Liver (tissue), 9 donors: Measurements from ENCODE around the gene OR1S1. TPM values are rescaled to one million over a fixed set of nuclear protein-coding genes. Genes with fewer than 3 reads are reported as not detected.

Source experiments
- DNase-seq: peaks from one replicate; pipeline ENCODE4 v3.0.0-alpha.2; 2017; ENCODE audit warnings: low spot score
- H3K27ac ChIP-seq, 2 donors: one replicate each; pipeline ENCODE4 v1.7.0; 2013; ENCODE audit warnings: inconsistent platforms in 2 of 2, low read length in 2 of 2, control low read depth in 1 of 2, low read depth in 1 of 2, mild to moderate bottlenecking in 1 of 2
- H3K27me3 ChIP-seq, 4 donors: one replicate each; pipeline versions ENCODE4 v1.6.1 to v1.7.0; 2013; ENCODE audit warnings: low read length in 3 of 4, inconsistent platforms in 1 of 4, mild to moderate bottlenecking in 1 of 4, moderate library complexity in 1 of 4; ENCODE audit not compliant: control insufficient read depth in 4 of 4, insufficient read depth in 4 of 4
- H3K36me3 ChIP-seq, 4 donors: one replicate each; pipeline versions ENCODE4 v1.6.1 to v1.7.0; 2013; ENCODE audit warnings: low read length in 3 of 4, mild to moderate bottlenecking in 3 of 4, low read depth in 1 of 4, moderate library complexity in 1 of 4; ENCODE audit not compliant: control insufficient read depth in 4 of 4, insufficient read depth in 3 of 4
- H3K4me1 ChIP-seq, 4 donors: one replicate each; pipeline versions ENCODE4 v1.6.1 to v1.7.0; 2013; ENCODE audit warnings: low read length in 3 of 4, mild to moderate bottlenecking in 3 of 4, moderate library complexity in 1 of 4; ENCODE audit not compliant: control insufficient read depth in 4 of 4, insufficient read depth in 4 of 4
- H3K4me3 ChIP-seq, 3 donors: one replicate each; pipeline versions ENCODE4 v1.6.1 to v1.7.0; 2013; ENCODE audit warnings: low read length in 3 of 3, control low read depth in 1 of 3, low read depth in 1 of 3, mild to moderate bottlenecking in 1 of 3
- H3K9ac ChIP-seq, 2 donors: one replicate each; pipeline ENCODE4 v1.7.0; 2013; ENCODE audit warnings: low read length in 2 of 2, mild to moderate bottlenecking in 2 of 2, moderate library complexity in 2 of 2, control low read depth in 1 of 2, low read depth in 1 of 2
- H3K9me3 ChIP-seq, 4 donors: one replicate each; pipeline versions ENCODE4 v1.6.1 to v1.7.0; 2013; ENCODE audit warnings: low read length in 3 of 4; ENCODE audit not compliant: control insufficient read depth in 4 of 4
- EGR1 ChIP-seq, 2 donors: IDR thresholded peaks; 2 replicates each; pipeline ENCODE4 v1.6.1; 2016 to 2018; ENCODE audit warnings: antibody characterized with exemption in 2 of 2, low read depth in 2 of 2
- FOXA1 ChIP-seq: IDR thresholded peaks from 2 replicates; pipeline ENCODE4 v1.6.1; 2016; ENCODE audit warnings: antibody characterized with exemption
- FOXA2 ChIP-seq: IDR thresholded peaks from 2 replicates; pipeline ENCODE4 v1.6.1; 2016; ENCODE audit warnings: antibody characterized with exemption
- GABPA ChIP-seq, 2 donors: IDR thresholded peaks in 1 of 2; conservative IDR thresholded peaks in 1 of 2; 2 replicates each; pipeline ENCODE4 v1.6.1; 2016; ENCODE audit warnings: antibody characterized with exemption in 2 of 2, mild to moderate bottlenecking in 1 of 2, moderate library complexity in 1 of 2
- HNF4A ChIP-seq, 2 donors: conservative IDR thresholded peaks; 2 replicates each; pipeline ENCODE4 v1.6.1; 2016; ENCODE audit warnings: antibody characterized with exemption in 2 of 2, mild to moderate bottlenecking in 2 of 2
- HNF4G ChIP-seq: IDR thresholded peaks from 2 replicates; pipeline ENCODE4 v1.6.1; 2016; ENCODE audit warnings: antibody characterized with exemption
- JUND ChIP-seq, 2 donors: IDR thresholded peaks; 2 replicates each; pipeline ENCODE4 v1.6.1; 2016; ENCODE audit warnings: antibody characterized with exemption in 2 of 2
- NR2F2 ChIP-seq: IDR thresholded peaks from 2 replicates; pipeline ENCODE4 v1.6.1; 2016; ENCODE audit warnings: antibody characterized with exemption
- RAD21 ChIP-seq, 2 donors: IDR thresholded peaks; 2 replicates each; pipeline ENCODE4 v1.6.1; 2016; ENCODE audit warnings: antibody characterized with exemption in 2 of 2, mild to moderate bottlenecking in 2 of 2
- RXRA ChIP-seq, 2 donors: IDR thresholded peaks; 2 replicates each; pipeline ENCODE4 v1.6.1; 2017 to 2018; ENCODE audit warnings: antibody characterized with exemption in 2 of 2, mild to moderate bottlenecking in 1 of 2
- SP1 ChIP-seq: IDR thresholded peaks from 2 replicates; pipeline ENCODE4 v1.6.1; 2018; ENCODE audit warnings: antibody characterized with exemption, mild to moderate bottlenecking
- TAF1 ChIP-seq: conservative IDR thresholded peaks from 2 replicates; pipeline ENCODE4 v1.6.1; 2016; ENCODE audit warnings: antibody characterized with exemption, mild to moderate bottlenecking
- YY1 ChIP-seq: IDR thresholded peaks from 2 replicates; pipeline ENCODE4 v1.6.1; 2016; ENCODE audit warnings: antibody characterized with exemption, mild to moderate bottlenecking
- WGBS: extraction: QIAGEN DNeasy Blood & Tissue Kit; methylation state at CpG from one replicate; pipeline ENCODE4 v1.1.7; 2013; 5-methylcytosine and 5-hydroxymethylcytosine counted together
- polyA plus RNA-seq, 2 donors: library from polyadenylated mRNA; stranded (reverse) in 1 of 2; unstranded in 1 of 2; fragments of 200-250 nt in 1 of 2; fragments of >200 nt in 1 of 2; fragmentation: Nextera tagmentation in 1 of 2; extraction: Ambion mirVana in 1 of 2; gene quantifications; one replicate each; pipeline versions ENCODE4 v1.2.1 to v1.2.3, GENCODE V29; 2013 to 2015
- total RNA-seq, 2 donors: library from RNA; depleted of rRNA; stranded (reverse); fragments of >200 nt; gene quantifications; one replicate each; pipeline ENCODE4 v1.2.3, GENCODE V29; 2014
- TF ChIP-seq, protein P1 (sequence below): IDR thresholded peaks from 2 replicates; pipeline ENCODE4 v1.6.1; 2016; ENCODE audit warnings: antibody characterized with exemption
- TF ChIP-seq, protein P2 (sequence below): fragments of 150-350 bp; IDR thresholded peaks from 2 replicates; pipeline ENCODE4 v1.5.1; 2017; ENCODE audit warnings: improper control_type of control experiment, low read depth, low read length; ENCODE audit not compliant: missing input control
- TF ChIP-seq, protein P3 (sequence below): IDR thresholded peaks from 2 replicates; pipeline ENCODE4 v1.6.1; 2016; ENCODE audit warnings: antibody characterized with exemption
- TF ChIP-seq, protein P4 (sequence below): IDR thresholded peaks from 2 replicates; pipeline ENCODE4 v1.6.1; 2016; ENCODE audit warnings: antibody characterized with exemption
- TF ChIP-seq, protein P5 (sequence below): IDR thresholded peaks from 2 replicates; pipeline ENCODE4 v1.6.1; 2016; ENCODE audit warnings: antibody characterized with exemption, mild to moderate bottlenecking
- donor health status: healthy.
- donor health status: healthy.
- donor health status: healthy.
- donor health status: healthy.
- donor health status: healthy.

OR1S1 gene
- total and polyA plus RNA-seq, 4 donors = not detected

DNA sequence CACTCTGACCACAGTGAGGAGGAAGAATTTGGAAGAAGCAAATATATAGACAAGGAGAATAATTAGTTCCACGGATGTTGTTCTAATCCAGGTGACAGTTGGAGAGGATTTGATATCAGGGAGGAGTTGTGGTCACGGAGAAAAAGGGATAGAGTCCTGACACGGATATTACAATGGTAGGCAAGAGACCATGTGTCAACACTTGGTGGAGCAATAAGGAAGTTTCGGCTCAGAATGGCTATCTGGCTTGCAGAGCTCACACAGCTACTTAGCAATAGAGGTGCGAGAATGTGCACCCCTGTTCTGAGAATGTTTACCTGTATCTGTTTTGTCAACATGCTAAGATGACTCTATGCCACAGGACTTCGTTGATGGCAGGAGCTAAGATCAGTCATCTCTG, 34.1 kb upstream of the OR1S1 start:
- H3K27ac ChIP-seq = no peak overlapping the region
- H3K9me3 ChIP-seq = peaks cover 0 to 2% (median 0%) of the 10 kb centered on the region in 4 donors
- H3K27me3 ChIP-seq = peaks cover 0 to 4% (median 0%) of the 10 kb centered on the region in 4 donors
- no peak overlapping the region for H3K9ac ChIP-seq
- WGBS = 67% methylated on average over 6 of the region's 6 CpGs
- TF ChIP-seq, protein P1, sequence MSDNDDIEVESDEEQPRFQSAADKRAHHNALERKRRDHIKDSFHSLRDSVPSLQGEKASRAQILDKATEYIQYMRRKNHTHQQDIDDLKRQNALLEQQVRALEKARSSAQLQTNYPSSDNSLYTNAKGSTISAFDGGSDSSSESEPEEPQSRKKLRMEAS = no peak
- no peaks in the 10 kb centered on the region for H3K36me3 ChIP-seq
- no peak for DNase-seq
- H3K4me1 ChIP-seq = no peaks in the 10 kb centered on the region
- H3K4me3 ChIP-seq = no peak overlapping the region

DNA sequence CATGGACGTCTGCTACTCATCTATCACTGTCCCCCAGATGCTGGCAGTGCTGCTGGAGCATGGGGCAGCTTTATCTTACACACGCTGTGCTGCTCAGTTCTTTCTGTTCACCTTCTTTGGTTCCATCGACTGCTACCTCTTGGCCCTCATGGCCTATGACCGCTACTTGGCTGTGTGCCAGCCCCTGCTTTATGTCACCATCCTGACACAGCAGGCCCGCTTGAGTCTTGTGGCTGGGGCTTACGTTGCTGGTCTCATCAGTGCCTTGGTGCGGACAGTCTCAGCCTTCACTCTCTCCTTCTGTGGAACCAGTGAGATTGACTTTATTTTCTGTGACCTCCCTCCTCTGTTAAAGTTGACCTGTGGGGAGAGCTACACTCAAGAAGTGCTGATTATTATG, 32.9 kb upstream of the OR1S1 start:
- no peak for TF ChIP-seq JUND (IDR thresholded peaks at IDR 0.05)
- TF ChIP-seq HNF4G = no peak
- no peak for TF ChIP-seq TAF1
- TF ChIP-seq, protein P2, sequence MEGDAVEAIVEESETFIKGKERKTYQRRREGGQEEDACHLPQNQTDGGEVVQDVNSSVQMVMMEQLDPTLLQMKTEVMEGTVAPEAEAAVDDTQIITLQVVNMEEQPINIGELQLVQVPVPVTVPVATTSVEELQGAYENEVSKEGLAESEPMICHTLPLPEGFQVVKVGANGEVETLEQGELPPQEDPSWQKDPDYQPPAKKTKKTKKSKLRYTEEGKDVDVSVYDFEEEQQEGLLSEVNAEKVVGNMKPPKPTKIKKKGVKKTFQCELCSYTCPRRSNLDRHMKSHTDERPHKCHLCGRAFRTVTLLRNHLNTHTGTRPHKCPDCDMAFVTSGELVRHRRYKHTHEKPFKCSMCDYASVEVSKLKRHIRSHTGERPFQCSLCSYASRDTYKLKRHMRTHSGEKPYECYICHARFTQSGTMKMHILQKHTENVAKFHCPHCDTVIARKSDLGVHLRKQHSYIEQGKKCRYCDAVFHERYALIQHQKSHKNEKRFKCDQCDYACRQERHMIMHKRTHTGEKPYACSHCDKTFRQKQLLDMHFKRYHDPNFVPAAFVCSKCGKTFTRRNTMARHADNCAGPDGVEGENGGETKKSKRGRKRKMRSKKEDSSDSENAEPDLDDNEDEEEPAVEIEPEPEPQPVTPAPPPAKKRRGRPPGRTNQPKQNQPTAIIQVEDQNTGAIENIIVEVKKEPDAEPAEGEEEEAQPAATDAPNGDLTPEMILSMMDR = no peak
- no peak for TF ChIP-seq HNF4A (conservative IDR thresholded peaks at IDR 0.05)
- no peak for TF ChIP-seq YY1
- no peak for TF ChIP-seq FOXA2
- no peak for TF ChIP-seq RAD21 (IDR thresholded peaks at IDR 0.05)
- TF ChIP-seq, protein P3, sequence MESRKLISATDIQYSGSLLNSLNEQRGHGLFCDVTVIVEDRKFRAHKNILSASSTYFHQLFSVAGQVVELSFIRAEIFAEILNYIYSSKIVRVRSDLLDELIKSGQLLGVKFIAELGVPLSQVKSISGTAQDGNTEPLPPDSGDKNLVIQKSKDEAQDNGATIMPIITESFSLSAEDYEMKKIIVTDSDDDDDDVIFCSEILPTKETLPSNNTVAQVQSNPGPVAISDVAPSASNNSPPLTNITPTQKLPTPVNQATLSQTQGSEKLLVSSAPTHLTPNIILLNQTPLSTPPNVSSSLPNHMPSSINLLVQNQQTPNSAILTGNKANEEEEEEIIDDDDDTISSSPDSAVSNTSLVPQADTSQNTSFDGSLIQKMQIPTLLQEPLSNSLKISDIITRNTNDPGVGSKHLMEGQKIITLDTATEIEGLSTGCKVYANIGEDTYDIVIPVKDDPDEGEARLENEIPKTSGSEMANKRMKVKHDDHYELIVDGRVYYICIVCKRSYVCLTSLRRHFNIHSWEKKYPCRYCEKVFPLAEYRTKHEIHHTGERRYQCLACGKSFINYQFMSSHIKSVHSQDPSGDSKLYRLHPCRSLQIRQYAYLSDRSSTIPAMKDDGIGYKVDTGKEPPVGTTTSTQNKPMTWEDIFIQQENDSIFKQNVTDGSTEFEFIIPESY = no peak
- no peak for TF ChIP-seq SP1
- TF ChIP-seq, protein P4, sequence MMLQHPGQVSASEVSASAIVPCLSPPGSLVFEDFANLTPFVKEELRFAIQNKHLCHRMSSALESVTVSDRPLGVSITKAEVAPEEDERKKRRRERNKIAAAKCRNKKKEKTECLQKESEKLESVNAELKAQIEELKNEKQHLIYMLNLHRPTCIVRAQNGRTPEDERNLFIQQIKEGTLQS = no peak
- TF ChIP-seq NR2F2 = no peak
- TF ChIP-seq, protein P1 = no peak
- no peak for TF ChIP-seq EGR1 (IDR thresholded peaks at IDR 0.05; ENCODE audit: low read depth in 2 of 2)
- no peak for TF ChIP-seq RXRA (IDR thresholded peaks at IDR 0.05)
- H3K9me3 ChIP-seq = peaks cover 0 to 3% (median 0%) of the 10 kb centered on the region in 4 donors
- H3K4me3 ChIP-seq = no peak overlapping the region
- peaks cover 0 to 4% (median 0%) of the 10 kb centered on the region in 4 donors for H3K27me3 ChIP-seq
- H3K9ac ChIP-seq = no peak overlapping the region
- DNase-seq = no peak
- no peaks in the 10 kb centered on the region for H3K36me3 ChIP-seq
- H3K27ac ChIP-seq = no peak overlapping the region
- 75% methylated on average over 7 of the region's 7 CpGs for WGBS
- no peaks in the 10 kb centered on the region for H3K4me1 ChIP-seq

DNA sequence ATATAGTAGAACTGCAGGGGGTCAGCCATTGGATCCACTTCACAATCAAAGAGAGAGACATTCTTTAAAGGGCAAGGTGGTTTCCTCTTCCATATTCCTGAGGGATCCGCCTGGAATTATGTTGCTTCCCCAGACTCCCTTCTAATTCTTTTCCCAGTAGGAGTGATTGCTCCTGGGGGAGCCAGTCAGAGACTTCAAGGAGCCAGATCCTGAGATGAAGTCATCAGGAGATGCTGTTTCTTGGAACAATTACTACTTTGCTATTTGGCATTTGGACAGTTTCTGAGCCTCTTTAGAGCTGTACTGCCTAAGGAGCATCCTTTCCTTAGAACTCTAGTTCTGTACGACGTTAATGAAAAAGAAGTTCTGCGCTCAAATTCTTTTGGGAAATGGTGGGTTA, 25.6 kb upstream of the OR1S1 start:
- DNase-seq = no peak
- Histone ChIP-seq H3K27ac (no peak overlapping the region), H3K9me3 (peaks cover 0 to 3% (median 0%) of the 10 kb centered on the region in 4 donors), H3K27me3 (no peaks in the 10 kb centered on the region), H3K36me3 (no peaks in the 10 kb centered on the region), H3K4me1 (no peaks in the 10 kb centered on the region), H3K9ac (no peak overlapping the region), H3K4me3 (no peak overlapping the region)
- 87% methylated on average over 4 of the region's 4 CpGs for WGBS
- TF ChIP-seq, protein P1 = no peak
- TF ChIP-seq HNF4G (no peak), EGR1 (IDR thresholded peaks at IDR 0.05; ENCODE audit: low read depth in 2 of 2) (no peak), RAD21 (IDR thresholded peaks at IDR 0.05) (no peak), FOXA1 (no peak), JUND (IDR thresholded peaks at IDR 0.05) (no peak), RXRA (IDR thresholded peaks at IDR 0.05) (no peak), TAF1 (no peak), GABPA (IDR thresholded peaks at IDR 0.05 in 1 of 2, conservative IDR thresholded peaks at IDR 0.05 in 1 of 2) (no peak), YY1 (no peak), NR2F2 (no peak), SP1 (no peak), HNF4A (conservative IDR thresholded peaks at IDR 0.05) (no peak)
- TF ChIP-seq, protein P5, sequence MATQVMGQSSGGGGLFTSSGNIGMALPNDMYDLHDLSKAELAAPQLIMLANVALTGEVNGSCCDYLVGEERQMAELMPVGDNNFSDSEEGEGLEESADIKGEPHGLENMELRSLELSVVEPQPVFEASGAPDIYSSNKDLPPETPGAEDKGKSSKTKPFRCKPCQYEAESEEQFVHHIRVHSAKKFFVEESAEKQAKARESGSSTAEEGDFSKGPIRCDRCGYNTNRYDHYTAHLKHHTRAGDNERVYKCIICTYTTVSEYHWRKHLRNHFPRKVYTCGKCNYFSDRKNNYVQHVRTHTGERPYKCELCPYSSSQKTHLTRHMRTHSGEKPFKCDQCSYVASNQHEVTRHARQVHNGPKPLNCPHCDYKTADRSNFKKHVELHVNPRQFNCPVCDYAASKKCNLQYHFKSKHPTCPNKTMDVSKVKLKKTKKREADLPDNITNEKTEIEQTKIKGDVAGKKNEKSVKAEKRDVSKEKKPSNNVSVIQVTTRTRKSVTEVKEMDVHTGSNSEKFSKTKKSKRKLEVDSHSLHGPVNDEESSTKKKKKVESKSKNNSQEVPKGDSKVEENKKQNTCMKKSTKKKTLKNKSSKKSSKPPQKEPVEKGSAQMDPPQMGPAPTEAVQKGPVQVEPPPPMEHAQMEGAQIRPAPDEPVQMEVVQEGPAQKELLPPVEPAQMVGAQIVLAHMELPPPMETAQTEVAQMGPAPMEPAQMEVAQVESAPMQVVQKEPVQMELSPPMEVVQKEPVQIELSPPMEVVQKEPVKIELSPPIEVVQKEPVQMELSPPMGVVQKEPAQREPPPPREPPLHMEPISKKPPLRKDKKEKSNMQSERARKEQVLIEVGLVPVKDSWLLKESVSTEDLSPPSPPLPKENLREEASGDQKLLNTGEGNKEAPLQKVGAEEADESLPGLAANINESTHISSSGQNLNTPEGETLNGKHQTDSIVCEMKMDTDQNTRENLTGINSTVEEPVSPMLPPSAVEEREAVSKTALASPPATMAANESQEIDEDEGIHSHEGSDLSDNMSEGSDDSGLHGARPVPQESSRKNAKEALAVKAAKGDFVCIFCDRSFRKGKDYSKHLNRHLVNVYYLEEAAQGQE = no peak
